Mononuclear cell (primary cell): ENCODE data around the gene CORO1A. TPM values are rescaled to one million over a fixed set of nuclear protein-coding genes. Genes with fewer than 3 reads are reported as not detected.

Experiments used
- H3K27me3 ChIP-seq: 2 replicates; pipeline ENCODE4 v1.6.0; 2011; ENCODE audit warnings: low read length, control low read depth; ENCODE audit not compliant: insufficient read depth
- H3K4me1 ChIP-seq: 2 replicates; pipeline ENCODE4 v1.5.1; 2011; ENCODE audit warnings: mild to moderate bottlenecking, low read length, control low read depth; ENCODE audit not compliant: insufficient read depth
- H3K4me3 ChIP-seq: 2 replicates; pipeline ENCODE4 v1.5.1; 2011; ENCODE audit warnings: mild to moderate bottlenecking, low read length, moderate library complexity
- H3K9me3 ChIP-seq: 2 replicates; pipeline ENCODE4 v1.5.1; 2011; ENCODE audit warnings: low read depth, mild to moderate bottlenecking, control low read depth, low read length
- total RNA-seq: library from RNA; depleted of rRNA; stranded (reverse); fragments of >200 nt; gene quantifications from one replicate; pipeline ENCODE4 v1.2.3, GENCODE V29; 2012

CORO1A gene
- 361 TPM for total RNA-seq

- H3K27me3 ChIP-seq = no peaks in the 10 kb centered on the region
- peak within 1 kb of the TSS; percentile 94 for H3K4me3 ChIP-seq
- H3K4me1 ChIP-seq = peaks cover 47% of the 10 kb centered on the region
- no peaks in the 10 kb centered on the region for H3K9me3 ChIP-seq
Measured at GRCh38 chr16:30183233-30184095, at the start of gene CORO1A. Gene CORO1A, plus strand, starts transcription at chr16:30183602. Its CDS starts 1,608 bp downstream, at chr16:30185210.

GRCh38 chr16:30136971-30137605 is 46.3 kb upstream of the CORO1A start:
- H3K9me3 ChIP-seq = no peaks in the 10 kb centered on the region
- peaks cover 45% of the 10 kb centered on the region for H3K4me1 ChIP-seq
- H3K4me3 ChIP-seq = no peak overlapping the region
- H3K27me3 ChIP-seq = no peaks in the 10 kb centered on the region

GRCh38 chr16:30137897-30138296 is 45.5 kb upstream of the CORO1A start:
- H3K4me3 ChIP-seq = no peak overlapping the region
- H3K27me3 ChIP-seq = no peaks in the 10 kb centered on the region
- peaks cover 44% of the 10 kb centered on the region for H3K4me1 ChIP-seq

GRCh38 chr16:30139583-30140481 is 43.6 kb upstream of the CORO1A start:
- Histone ChIP-seq H3K27me3 (no peaks in the 10 kb centered on the region), H3K4me3 (no peak overlapping the region), H3K4me1 (peaks cover 48% of the 10 kb centered on the region), H3K9me3 (no peaks in the 10 kb centered on the region)

More at GRCh38 chr16:30137897-30138296, 45.5 kb upstream of the CORO1A start:
- H3K9me3 ChIP-seq = no peaks in the 10 kb centered on the region

- Histone ChIP-seq H3K4me3 (no peak overlapping the region), H3K27me3 (no peaks in the 10 kb centered on the region)
Measured at GRCh38 chr16:30141750-30142149, 41.7 kb upstream of the CORO1A start.

GRCh38 chr16:30142672-30143346 is 40.6 kb upstream of the CORO1A start:
- peaks cover 48% of the 10 kb centered on the region for H3K4me1 ChIP-seq
- no peaks in the 10 kb centered on the region for H3K27me3 ChIP-seq
- no peaks in the 10 kb centered on the region for H3K9me3 ChIP-seq
- H3K4me3 ChIP-seq = no peak overlapping the region

More at GRCh38 chr16:30141750-30142149, 41.7 kb upstream of the CORO1A start:
- H3K9me3 ChIP-seq = no peaks in the 10 kb centered on the region
- H3K4me1 ChIP-seq = peaks cover 48% of the 10 kb centered on the region

- no peaks in the 10 kb centered on the region for H3K27me3 ChIP-seq
- no peaks in the 10 kb centered on the region for H3K9me3 ChIP-seq
- H3K4me3 ChIP-seq = no peak overlapping the region
- peaks cover 47% of the 10 kb centered on the region for H3K4me1 ChIP-seq
Measured at GRCh38 chr16:30143347-30143702, 40.1 kb upstream of the CORO1A start.

GRCh38 chr16:30144017-30144416 is 39.4 kb upstream of the CORO1A start:
- Histone ChIP-seq H3K27me3 (no peaks in the 10 kb centered on the region), H3K4me1 (peaks cover 45% of the 10 kb centered on the region), H3K4me3 (no peak overlapping the region), H3K9me3 (no peaks in the 10 kb centered on the region)

GRCh38 chr16:30144917-30145316 is 38.5 kb upstream of the CORO1A start:
- no peak overlapping the region for H3K4me3 ChIP-seq
- no peaks in the 10 kb centered on the region for H3K27me3 ChIP-seq
- H3K4me1 ChIP-seq = peaks cover 45% of the 10 kb centered on the region
- no peaks in the 10 kb centered on the region for H3K9me3 ChIP-seq

GRCh38 chr16:30145657-30146056 is 37.7 kb upstream of the CORO1A start:
- Histone ChIP-seq H3K27me3 (no peaks in the 10 kb centered on the region), H3K4me1 (peaks cover 47% of the 10 kb centered on the region), H3K4me3 (no peak overlapping the region), H3K9me3 (no peaks in the 10 kb centered on the region)

- Histone ChIP-seq H3K4me1 (peaks cover 43% of the 10 kb centered on the region), H3K27me3 (no peaks in the 10 kb centered on the region), H3K4me3 (no peak overlapping the region), H3K9me3 (no peaks in the 10 kb centered on the region)
Measured at GRCh38 chr16:30147843-30148510, 35.4 kb upstream of the CORO1A start.

GRCh38 chr16:30149250-30149930 is 34.0 kb upstream of the CORO1A start:
- Histone ChIP-seq H3K9me3 (no peaks in the 10 kb centered on the region), H3K4me3 (no peak overlapping the region), H3K4me1 (peaks cover 39% of the 10 kb centered on the region), H3K27me3 (no peaks in the 10 kb centered on the region)

GRCh38 chr16:30151091-30151490 is 32.3 kb upstream of the CORO1A start:
- no peak overlapping the region for H3K4me3 ChIP-seq
- H3K27me3 ChIP-seq = no peaks in the 10 kb centered on the region
- H3K9me3 ChIP-seq = no peaks in the 10 kb centered on the region
- H3K4me1 ChIP-seq = peaks cover 39% of the 10 kb centered on the region
